HG03108 (cell line): ENCODE data around the gene GAPVD1.
"Not testable (repeated sequence)": the region's sequence is repeated elsewhere in the genome, so short reads cannot be mapped to it uniquely, and the experiment has no call there.

ENCODE experiments used
- ATAC-seq: cut with Tn5 transposase; IDR thresholded peaks from one replicate; pipeline ENCODE4 v1.9.1; 2021; ENCODE audit warnings: moderate library complexity; ENCODE audit not compliant: unreplicated experiment

Gene GAPVD1

GRCh38 chr9:125304273-125304672 lies 42.6 kb downstream of the GAPVD1 start:
- ATAC-seq = no peak

- no peak for ATAC-seq
Observed at GRCh38 chr9:125312411-125312810, 50.8 kb downstream of the GAPVD1 start.

GRCh38 chr9:125316359-125316758 lies 54.7 kb downstream of the GAPVD1 start:
- not testable (repeated sequence) for ATAC-seq

GRCh38 chr9:125317704-125318103 lies 56.1 kb downstream of the GAPVD1 start:
- ATAC-seq = no peak

- ATAC-seq = no peak
Observed at GRCh38 chr9:125321496-125321895, 59.9 kb downstream of the GAPVD1 start.

- no peak for ATAC-seq
Observed at GRCh38 chr9:125323615-125324014, 62.0 kb downstream of the GAPVD1 start.

GRCh38 chr9:125325826-125326225 lies 64.2 kb downstream of the GAPVD1 start:
- no peak for ATAC-seq

GRCh38 chr9:125329978-125330377 lies 68.4 kb downstream of the GAPVD1 start:
- ATAC-seq = no peak

- ATAC-seq = no peak
Observed at GRCh38 chr9:125330587-125330986, 69.0 kb downstream of the GAPVD1 start.

GRCh38 chr9:125332527-125332926 lies 70.9 kb downstream of the GAPVD1 start:
- peak; percentile 83 for ATAC-seq

GRCh38 chr9:125337236-125337635 lies 75.6 kb downstream of the GAPVD1 start:
- ATAC-seq = no peak

GRCh38 chr9:125338929-125339328 lies 77.3 kb downstream of the GAPVD1 start:
- ATAC-seq = no peak

GRCh38 chr9:125341566-125341965 lies 79.9 kb downstream of the GAPVD1 start:
- no peak for ATAC-seq

- ATAC-seq = no peak
Observed at GRCh38 chr9:125343518-125344275, 82.1 kb downstream of the GAPVD1 start.

GRCh38 chr9:125346080-125346732 lies 84.6 kb downstream of the GAPVD1 start:
- ATAC-seq = no peak

- no peak for ATAC-seq
Observed at GRCh38 chr9:125355601-125356000, 94.0 kb downstream of the GAPVD1 start.

- ATAC-seq = no peak
Observed at GRCh38 chr9:125356032-125356431, 94.4 kb downstream of the GAPVD1 start.

- ATAC-seq = no peak
Observed at GRCh38 chr9:125359011-125359410, 97.4 kb downstream of the GAPVD1 start.

GRCh38 chr9:125360601-125361000 lies 99.0 kb downstream of the GAPVD1 start:
- no peak for ATAC-seq

GRCh38 chr9:125361837-125362531 lies 100.4 kb downstream of the GAPVD1 start:
- no peak for ATAC-seq

- ATAC-seq = no peak
Observed at GRCh38 chr9:125366676-125367075, 105.0 kb downstream of the GAPVD1 start.

GRCh38 chr9:125370786-125371185 lies 109.2 kb downstream of the GAPVD1 start:
- no peak for ATAC-seq
